Caco-2 (cell line): ENCODE measurements around the gene TELO2. TPM values are rescaled to one million over a fixed set of nuclear protein-coding genes. Genes with fewer than 3 reads are reported as not detected.

Experiments used
- BruUV-seq: library from RNA; stranded (reverse); fragments of 400-500 nt; replicated peaks from 2 replicates; lab custom pipeline; 2021; lab: Mats Ljungman, UMichigan
- CTCF ChIA-PET: fragments of 300-600 bp; sonication (Branson Sonifier 250); formaldehyde crosslinking; loops from one replicate; lab custom pipeline; 2022; ENCODE audit warnings: antibody characterized with exemption; lab: Charles Lee
- POLR2A ChIA-PET: fragments of 300-600 bp; sonication (Branson Sonifier 250); formaldehyde crosslinking; loops from one replicate; lab custom pipeline; 2022; ENCODE audit warnings: antibody characterized with exemption; lab: Charles Lee
- DNase-seq, 2 experiments: peaks; one replicate each; pipeline versions ENCODE4 v3.0.0 to v3.0.0-alpha.2; 2020 to 2022
- H3K27me3 ChIP-seq: replicated peaks from 2 replicates; pipeline ENCODE4 v1.6.0; 2011; ENCODE audit warnings: low read length; ENCODE audit not compliant: control insufficient read depth, insufficient read depth
- H3K36me3 ChIP-seq: 2 replicates; pipeline ENCODE4 v1.5.1; 2011; ENCODE audit warnings: low read length; ENCODE audit not compliant: control insufficient read depth, insufficient read depth
- H3K4me1 ChIP-seq: fragments of 250-450 bp; sonication (Bioruptor Pico); 2 replicates; pipeline ENCODE4 v1.5.1; 2020; ENCODE audit warnings: mild to moderate bottlenecking
- H3K4me3 ChIP-seq: 2 replicates; pipeline ENCODE4 v1.5.1; 2011; ENCODE audit warnings: low read depth, mild to moderate bottlenecking, control low read depth, low read length
- H3K9me3 ChIP-seq: fragments of 250-450 bp; sonication (Bioruptor Pico); 2 replicates; pipeline ENCODE4 v1.5.1; 2020; ENCODE audit warnings: mild to moderate bottlenecking, moderate library complexity
- H3K27ac Mint-ChIP-seq: one replicate; pipeline ENCODE4 v1.8.0; 2022; ENCODE audit warnings: mixed read lengths; ENCODE audit not compliant: unreplicated experiment
- H3K27me3 Mint-ChIP-seq: one replicate; pipeline ENCODE4 v1.8.0; 2022; ENCODE audit warnings: mixed read lengths; ENCODE audit not compliant: insufficient read depth, unreplicated experiment
- H3K36me3 Mint-ChIP-seq: one replicate; pipeline ENCODE4 v1.8.0; 2022; ENCODE audit warnings: mild to moderate bottlenecking, mixed read lengths; ENCODE audit not compliant: insufficient read depth, unreplicated experiment
- H3K4me1 Mint-ChIP-seq: one replicate; pipeline ENCODE4 v1.8.0; 2022; ENCODE audit warnings: low read depth, mixed read lengths; ENCODE audit not compliant: unreplicated experiment
- H3K4me3 Mint-ChIP-seq: one replicate; pipeline ENCODE4 v1.8.0; 2022; ENCODE audit warnings: mild to moderate bottlenecking, moderate library complexity, mixed read lengths; ENCODE audit not compliant: unreplicated experiment
- H3K9me3 Mint-ChIP-seq: one replicate; pipeline ENCODE4 v1.8.0; 2022; ENCODE audit warnings: mixed read lengths; ENCODE audit not compliant: unreplicated experiment
- intact Hi-C: fragments of 100-400 bp; cut with micrococcal nuclease; formaldehyde crosslinking; loops from one replicate; pipeline ENCODE4 v1.10.0; 2022; ENCODE audit not compliant: unreplicated experiment
- total RNA-seq: library from RNA; stranded (reverse); gene quantifications from 2 replicates; pipeline ENCODE4 v1.2.3, GENCODE V29; 2022
- TF ChIP-seq, protein P1 (sequence below), 2 experiments: fragments of 200-600 bp in 1 of 2; IDR thresholded peaks; 1 replicate in 1 of 2; 2 replicates in 1 of 2; pipeline versions ENCODE4 v1.5.1 to v1.8.0; 2011 to 2022; ENCODE audit warnings: antibody characterized with exemption in 1 of 2, control low read depth in 1 of 2, inconsistent platforms in 1 of 2, low read depth in 1 of 2, low read length in 1 of 2, mild to moderate bottlenecking in 1 of 2, moderate library complexity in 1 of 2; ENCODE audit not compliant: insufficient read depth in 1 of 2, severe bottlenecking in 1 of 2, unreplicated experiment in 1 of 2

The TELO2 gene
- total RNA-seq, 1 experiment from 2014 or later = 55.7 TPM

DNA sequence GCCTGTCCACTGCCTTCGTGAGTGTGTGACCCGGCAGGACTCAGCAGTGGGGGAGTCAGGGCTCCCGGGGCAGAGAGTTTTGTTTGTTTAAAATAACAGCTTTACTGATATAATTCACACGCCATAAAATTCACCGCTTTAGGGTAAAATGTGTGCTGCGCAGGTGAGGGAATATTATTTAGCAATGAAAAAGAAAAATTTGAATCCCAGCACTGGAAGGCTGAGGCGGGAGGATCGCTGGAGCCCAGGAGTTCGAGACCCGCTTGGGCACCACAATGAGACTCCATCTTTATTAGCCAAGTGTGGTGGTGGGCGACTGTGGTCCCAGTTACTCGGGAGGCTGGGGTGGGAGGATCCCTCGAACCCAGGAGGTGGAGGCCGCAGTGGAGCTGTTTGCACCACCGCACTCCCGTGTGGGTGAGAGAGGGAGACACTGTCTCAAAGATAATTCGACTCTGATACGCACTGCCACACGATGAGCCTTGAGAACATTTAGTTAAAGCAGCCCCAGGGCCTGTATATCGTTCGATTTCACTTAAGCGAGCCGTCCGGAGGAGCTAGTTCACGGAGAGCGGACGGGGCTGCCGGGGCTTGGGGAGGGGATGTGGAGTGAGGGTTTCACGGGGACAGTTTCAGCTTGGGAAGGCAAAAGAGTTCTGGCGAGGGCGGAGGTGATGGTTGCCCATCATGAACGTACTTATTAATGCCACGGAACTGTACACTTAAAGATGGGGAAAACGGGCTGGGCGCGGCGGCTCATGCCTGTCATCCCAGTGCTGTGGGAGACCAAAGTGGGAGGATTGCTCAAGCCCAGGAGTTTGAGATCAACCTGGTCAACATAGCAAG, 10.2 kb downstream of the TELO2 start:
- Histone ChIP-seq H3K36me3 (peaks cover 3% of the 10 kb centered on the region), H3K9me3 (no peaks in the 10 kb centered on the region), H3K4me1 (no peaks in the 10 kb centered on the region), H3K27me3 (no peaks in the 10 kb centered on the region), H3K4me3 (no peak overlapping the region)
- no peaks in the 10 kb centered on the region for H3K4me1 Mint-ChIP-seq
- BruUV-seq = no TSS peak
- TF ChIP-seq, protein P1, sequence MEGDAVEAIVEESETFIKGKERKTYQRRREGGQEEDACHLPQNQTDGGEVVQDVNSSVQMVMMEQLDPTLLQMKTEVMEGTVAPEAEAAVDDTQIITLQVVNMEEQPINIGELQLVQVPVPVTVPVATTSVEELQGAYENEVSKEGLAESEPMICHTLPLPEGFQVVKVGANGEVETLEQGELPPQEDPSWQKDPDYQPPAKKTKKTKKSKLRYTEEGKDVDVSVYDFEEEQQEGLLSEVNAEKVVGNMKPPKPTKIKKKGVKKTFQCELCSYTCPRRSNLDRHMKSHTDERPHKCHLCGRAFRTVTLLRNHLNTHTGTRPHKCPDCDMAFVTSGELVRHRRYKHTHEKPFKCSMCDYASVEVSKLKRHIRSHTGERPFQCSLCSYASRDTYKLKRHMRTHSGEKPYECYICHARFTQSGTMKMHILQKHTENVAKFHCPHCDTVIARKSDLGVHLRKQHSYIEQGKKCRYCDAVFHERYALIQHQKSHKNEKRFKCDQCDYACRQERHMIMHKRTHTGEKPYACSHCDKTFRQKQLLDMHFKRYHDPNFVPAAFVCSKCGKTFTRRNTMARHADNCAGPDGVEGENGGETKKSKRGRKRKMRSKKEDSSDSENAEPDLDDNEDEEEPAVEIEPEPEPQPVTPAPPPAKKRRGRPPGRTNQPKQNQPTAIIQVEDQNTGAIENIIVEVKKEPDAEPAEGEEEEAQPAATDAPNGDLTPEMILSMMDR (IDR thresholded peaks at IDR 0.05; ENCODE audit: insufficient read depth in 1 of 2, low read depth in 1 of 2, low read length in 1 of 2, severe bottlenecking in 1 of 2, unreplicated experiment in 1 of 2) = no peak
- CTCF ChIA-PET = no interaction called here
- POLR2A ChIA-PET = no interaction called here
- no peaks in the 10 kb centered on the region for H3K27me3 Mint-ChIP-seq
- H3K9me3 Mint-ChIP-seq = no peaks in the 10 kb centered on the region
- peaks cover 41% of the 10 kb centered on the region for H3K36me3 Mint-ChIP-seq
- DNase-seq = no peak
- H3K4me3 Mint-ChIP-seq = no peak overlapping the region
- no peak overlapping the region for H3K27ac Mint-ChIP-seq
- intact Hi-C loops = no loop called here

DNA sequence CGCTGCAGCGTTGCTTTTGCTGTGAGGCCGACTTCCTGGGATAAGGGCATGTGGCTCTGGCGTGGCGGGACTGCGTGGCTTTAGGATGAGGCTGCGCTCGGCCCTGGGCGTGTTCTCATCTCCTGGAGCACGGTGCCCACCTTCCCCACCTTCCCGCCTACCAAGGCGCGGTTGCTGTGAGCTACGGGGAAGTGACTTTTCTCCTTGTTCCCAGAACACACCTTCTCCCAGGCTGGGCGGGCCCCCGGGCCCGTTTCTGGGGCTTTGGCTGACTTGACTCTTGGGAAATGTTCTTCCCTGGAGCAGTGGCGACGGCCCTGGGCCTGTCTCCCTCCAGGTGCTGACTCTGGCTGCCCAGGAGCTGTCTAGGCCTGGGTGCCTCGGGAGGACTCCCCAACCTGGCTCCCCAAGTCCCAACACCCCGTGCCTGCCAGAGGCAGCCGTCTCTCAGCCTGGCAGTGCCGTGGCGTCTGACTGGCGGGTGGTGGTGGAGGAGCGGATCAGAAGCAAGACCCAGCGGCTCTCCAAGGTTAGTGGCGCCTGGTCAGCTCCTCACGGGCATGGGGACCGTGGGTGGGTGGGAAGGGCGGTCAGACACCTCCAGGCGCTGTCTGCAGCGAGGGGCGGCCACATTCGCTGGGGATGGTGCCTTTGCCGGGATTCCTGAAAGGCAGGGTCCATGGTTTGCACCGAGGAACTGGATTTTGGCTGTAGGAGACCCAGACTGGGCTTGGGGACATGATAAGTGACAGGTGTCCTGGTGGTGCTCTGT, 12.1 kb downstream of the TELO2 start:
- CTCF ChIA-PET = no interaction called here
- Histone ChIP-seq H3K9me3 (no peaks in the 10 kb centered on the region), H3K36me3 (peaks cover 3% of the 10 kb centered on the region), H3K27me3 (no peaks in the 10 kb centered on the region), H3K4me1 (no peaks in the 10 kb centered on the region), H3K4me3 (no peak overlapping the region)
- no TSS peak for BruUV-seq
- Mint-ChIP-seq H3K27ac (no peak overlapping the region), H3K36me3 (peaks cover 38% of the 10 kb centered on the region), H3K27me3 (no peaks in the 10 kb centered on the region), H3K4me1 (no peaks in the 10 kb centered on the region), H3K4me3 (no peak overlapping the region), H3K9me3 (no peaks in the 10 kb centered on the region)
- no peak for DNase-seq
- POLR2A ChIA-PET = no interaction called here
- intact Hi-C loops = no loop called here
- TF ChIP-seq, protein P1 (IDR thresholded peaks at IDR 0.05; ENCODE audit: insufficient read depth in 1 of 2, low read depth in 1 of 2, low read length in 1 of 2, severe bottlenecking in 1 of 2, unreplicated experiment in 1 of 2) = no peak

DNA sequence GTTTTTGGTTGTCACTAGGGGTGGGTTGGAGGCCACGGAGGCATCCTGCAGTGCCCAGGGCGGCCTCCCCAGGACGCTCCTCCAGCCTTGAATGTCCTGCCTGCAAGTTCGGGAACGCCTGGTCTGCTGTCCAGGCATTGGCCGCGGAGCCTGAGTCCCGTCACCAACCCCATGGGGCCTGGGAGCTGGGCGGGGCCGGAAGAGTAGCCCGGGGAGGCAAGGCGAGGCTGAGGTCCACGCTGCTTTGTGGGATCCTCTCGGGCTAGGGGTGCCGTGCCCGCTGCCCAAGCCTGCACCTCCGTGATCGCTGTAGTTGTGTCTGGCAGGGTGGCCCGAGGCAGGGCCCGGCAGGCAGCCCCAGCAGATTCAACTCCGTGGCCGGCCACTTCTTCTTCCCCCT, 12.8 kb downstream of the TELO2 start:
- POLR2A ChIA-PET = no interaction called here
- Histone ChIP-seq H3K4me3 (no peak overlapping the region), H3K9me3 (no peaks in the 10 kb centered on the region), H3K4me1 (no peaks in the 10 kb centered on the region), H3K36me3 (peaks cover 3% of the 10 kb centered on the region), H3K27me3 (no peaks in the 10 kb centered on the region)
- CTCF ChIA-PET = no interaction called here
- H3K9me3 Mint-ChIP-seq = no peaks in the 10 kb centered on the region
- no peak for DNase-seq
- BruUV-seq = no TSS peak
- peaks cover 44% of the 10 kb centered on the region for H3K36me3 Mint-ChIP-seq
- no peak overlapping the region for H3K27ac Mint-ChIP-seq
- no peaks in the 10 kb centered on the region for H3K4me1 Mint-ChIP-seq
- TF ChIP-seq, protein P1 (IDR thresholded peaks at IDR 0.05; ENCODE audit: insufficient read depth in 1 of 2, low read depth in 1 of 2, low read length in 1 of 2, severe bottlenecking in 1 of 2, unreplicated experiment in 1 of 2) = no peak
- intact Hi-C loops = no loop called here
- H3K4me3 Mint-ChIP-seq = no peak overlapping the region
- H3K27me3 Mint-ChIP-seq = no peaks in the 10 kb centered on the region
